ENCODE data around the gene TRIM69. TPM values are rescaled to one million over a fixed set of nuclear protein-coding genes. Genes with fewer than 3 reads are reported as not detected.

TRIM69 gene
- total RNA-seq, 1 donor = 7.5 TPM

- H3K9me3 ChIP-seq (ENCODE audit: low read depth, low read length) = no peaks in the 10 kb centered on the region
- H3K27me3 ChIP-seq (ENCODE audit: insufficient read depth, low read length) = no peaks in the 10 kb centered on the region
- H3K4me1 ChIP-seq (ENCODE audit: insufficient read depth, low read length) = no peaks in the 10 kb centered on the region
- H3K4me3 ChIP-seq (ENCODE audit: low read length) = no peak overlapping the region
Measured at GRCh38 chr15:44801364-44801763, 65.0 kb downstream of the TRIM69 start.

DNA sequence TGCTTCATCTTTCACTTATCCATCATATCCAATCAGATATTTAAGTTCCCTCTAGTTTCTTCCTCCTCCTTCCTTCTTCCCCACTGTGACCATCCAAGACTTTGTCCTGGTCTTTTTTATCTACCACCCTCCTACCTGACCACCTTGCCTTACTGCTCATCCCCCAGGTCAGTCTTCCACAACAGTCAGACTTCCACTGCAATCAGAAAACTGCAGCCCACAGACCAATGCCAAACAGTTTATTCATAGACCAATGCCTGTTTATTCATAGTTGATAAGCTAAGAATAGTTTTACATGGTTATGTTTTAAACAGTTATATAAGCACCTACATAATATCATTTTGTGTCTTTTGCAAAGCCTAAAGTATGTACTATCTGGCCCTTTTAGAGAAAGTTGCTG, 65.5 kb downstream of the TRIM69 start:
- H3K9me3 ChIP-seq (ENCODE audit: low read depth, low read length) = no peaks in the 10 kb centered on the region
- no peaks in the 10 kb centered on the region for H3K27me3 ChIP-seq (ENCODE audit: insufficient read depth, low read length)
- H3K4me3 ChIP-seq (ENCODE audit: low read length) = no peak overlapping the region
- H3K4me1 ChIP-seq (ENCODE audit: insufficient read depth, low read length) = no peaks in the 10 kb centered on the region

- Histone ChIP-seq H3K27me3 (ENCODE audit: insufficient read depth, low read length) (no peaks in the 10 kb centered on the region), H3K4me3 (ENCODE audit: low read length) (no peak overlapping the region), H3K4me1 (ENCODE audit: insufficient read depth, low read length) (no peaks in the 10 kb centered on the region), H3K9me3 (ENCODE audit: low read depth, low read length) (no peaks in the 10 kb centered on the region)
Measured at GRCh38 chr15:44802336-44802735, 66.0 kb downstream of the TRIM69 start.

DNA sequence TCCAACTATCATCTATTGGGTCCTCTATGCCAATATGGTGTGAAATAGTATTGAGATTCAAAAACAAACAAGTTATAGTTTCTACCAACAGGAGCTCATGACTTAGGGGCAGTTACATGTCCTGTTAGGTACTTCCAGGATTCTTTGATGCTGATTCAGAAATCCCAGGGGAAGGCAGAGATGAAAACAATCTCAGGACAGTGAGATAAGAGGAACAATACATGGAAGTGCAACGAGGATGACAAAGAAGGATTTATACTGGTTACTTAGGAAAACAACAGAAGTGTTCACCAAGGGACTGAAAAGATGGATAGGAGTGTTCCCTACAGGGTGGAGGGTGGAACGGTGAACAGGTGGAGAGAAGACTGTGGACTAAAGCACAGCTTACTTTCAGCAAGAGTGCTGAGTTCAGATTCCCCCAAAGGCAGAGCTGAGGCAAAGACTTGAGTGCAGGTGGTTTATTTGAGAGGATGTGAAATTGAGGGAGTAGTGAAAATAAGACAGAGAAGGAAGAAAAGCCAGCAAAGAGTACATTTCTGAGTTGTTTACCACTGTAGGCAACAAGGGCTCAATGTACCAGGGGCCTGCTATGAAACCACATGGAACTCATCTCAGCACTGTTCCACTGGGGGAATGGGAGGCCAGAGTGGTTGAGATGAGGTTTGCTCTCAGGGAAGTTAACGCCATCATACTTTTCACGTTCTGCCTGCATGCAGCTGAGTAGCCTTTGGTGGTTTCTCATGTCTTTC, 68.1 kb downstream of the TRIM69 start:
- H3K4me3 ChIP-seq (ENCODE audit: low read length) = no peak overlapping the region
- no peaks in the 10 kb centered on the region for H3K9me3 ChIP-seq (ENCODE audit: low read depth, low read length)
- H3K27me3 ChIP-seq (ENCODE audit: insufficient read depth, low read length) = no peaks in the 10 kb centered on the region
- H3K4me1 ChIP-seq (ENCODE audit: insufficient read depth, low read length) = no peaks in the 10 kb centered on the region

DNA sequence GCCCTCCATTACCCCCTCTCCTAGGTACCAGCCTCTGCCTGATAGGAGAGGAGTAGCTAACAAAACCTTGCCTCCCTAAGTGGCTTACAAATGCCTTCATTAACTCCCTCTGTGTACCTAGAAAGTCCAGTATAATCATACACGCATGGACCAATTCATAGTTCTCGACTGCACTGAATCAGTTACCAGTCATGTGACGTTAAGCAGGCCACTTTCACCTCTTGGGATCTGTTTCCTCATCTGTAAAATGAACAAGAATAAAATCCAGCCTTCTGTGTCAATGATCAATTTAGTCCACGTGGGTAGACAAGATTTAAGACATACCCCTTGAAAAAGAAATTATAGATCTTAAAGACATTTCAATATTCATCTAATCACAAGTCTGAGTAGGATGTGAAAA, 72.2 kb downstream of the TRIM69 start:
- no peaks in the 10 kb centered on the region for H3K27me3 ChIP-seq (ENCODE audit: insufficient read depth, low read length)
- no peak overlapping the region for H3K4me3 ChIP-seq (ENCODE audit: low read length)
- no peaks in the 10 kb centered on the region for H3K9me3 ChIP-seq (ENCODE audit: low read depth, low read length)
- no peaks in the 10 kb centered on the region for H3K4me1 ChIP-seq (ENCODE audit: insufficient read depth, low read length)

- Histone ChIP-seq H3K27me3 (ENCODE audit: insufficient read depth, low read length) (no peaks in the 10 kb centered on the region), H3K9me3 (ENCODE audit: low read depth, low read length) (no peaks in the 10 kb centered on the region), H3K4me1 (ENCODE audit: insufficient read depth, low read length) (no peaks in the 10 kb centered on the region), H3K4me3 (ENCODE audit: low read length) (no peak overlapping the region)
Measured at GRCh38 chr15:44810237-44810636, 73.9 kb downstream of the TRIM69 start.

DNA sequence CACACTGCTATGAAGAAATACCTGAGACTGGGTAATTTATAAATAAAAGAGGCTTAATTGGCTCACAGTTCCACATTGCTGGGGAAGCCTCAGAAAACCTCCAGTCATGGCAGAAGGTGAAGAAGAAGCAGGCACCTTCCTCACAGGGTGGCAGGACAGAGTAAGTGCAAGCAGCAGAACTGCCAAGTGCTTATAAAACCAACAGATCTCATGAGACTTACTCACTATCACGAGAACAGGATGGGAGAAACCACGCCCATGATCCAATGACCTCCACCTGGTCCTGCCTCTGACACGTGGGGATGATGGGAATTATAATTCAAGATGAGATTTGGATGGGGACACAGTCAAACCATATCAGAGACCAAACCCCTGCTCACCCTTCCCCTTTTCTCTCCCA, 75.0 kb downstream of the TRIM69 start:
- H3K4me1 ChIP-seq (ENCODE audit: insufficient read depth, low read length) = no peaks in the 10 kb centered on the region

GRCh38 chr15:44812029-44812517, 75.7 kb downstream of the TRIM69 start:
- no peaks in the 10 kb centered on the region for H3K9me3 ChIP-seq (ENCODE audit: low read depth, low read length)
- no peaks in the 10 kb centered on the region for H3K27me3 ChIP-seq (ENCODE audit: insufficient read depth, low read length)
- H3K4me3 ChIP-seq (ENCODE audit: low read length) = no peak overlapping the region
- H3K4me1 ChIP-seq (ENCODE audit: insufficient read depth, low read length) = no peaks in the 10 kb centered on the region

More for the DNA sequence above, 75.0 kb downstream of the TRIM69 start:
- Histone ChIP-seq H3K4me3 (ENCODE audit: low read length) (no peak overlapping the region), H3K9me3 (ENCODE audit: low read depth, low read length) (no peaks in the 10 kb centered on the region), H3K27me3 (ENCODE audit: insufficient read depth, low read length) (no peaks in the 10 kb centered on the region)

- no peak overlapping the region for H3K4me3 ChIP-seq (ENCODE audit: low read length)
- H3K9me3 ChIP-seq (ENCODE audit: low read depth, low read length) = no peaks in the 10 kb centered on the region
- H3K4me1 ChIP-seq (ENCODE audit: insufficient read depth, low read length) = no peaks in the 10 kb centered on the region
- H3K27me3 ChIP-seq (ENCODE audit: insufficient read depth, low read length) = no peaks in the 10 kb centered on the region
Measured at GRCh38 chr15:44813231-44813630, 76.9 kb downstream of the TRIM69 start.

Other genes with a start within 250 kb of the TRIM69 start
- gene EIF3J, start 199.4 kb upstream of the TRIM69 start, total RNA-seq = 71.6 TPM
- gene SPG11, start 72.9 kb upstream of the TRIM69 start, total RNA-seq = 74.4 TPM
- gene PATL2, start 25.2 kb upstream of the TRIM69 start, total RNA-seq = 19.2 TPM
- 20,832 TPM for gene B2M, start 25.0 kb upstream of the TRIM69 start, total RNA-seq
- not detected for gene TERB2, start 220.2 kb downstream of the TRIM69 start, total RNA-seq